Adrenal gland (tissue), 5 donors: ENCODE results near the gene CGREF1.

Source experiments
- POLR2A ChIP-seq, 2 donors: fragments of 450-650 bp; IDR thresholded peaks; one replicate each; pipeline ENCODE4 v1.6.1; 2017; ENCODE audit warnings: antibody characterized with exemption in 2 of 2, mild to moderate bottlenecking in 2 of 2, moderate library complexity in 1 of 2
- TF ChIP-seq, protein P1 (sequence below), 6 experiments: fragments of 450-650 bp in 4 of 6; fragments of 200-600 bp in 2 of 6; sonication (generic) in 1 of 6; IDR thresholded peaks; 1 replicate in 5 of 6; 2 replicates in 1 of 6; pipeline versions ENCODE4 v1.5.1 to v1.8.0; 2016 to 2021; ENCODE audit warnings: antibody characterized with exemption in 6 of 6, mild to moderate bottlenecking in 2 of 6, moderate library complexity in 1 of 6
- donor health status: DM: no; HTN: no; CAD: no.

DNA sequence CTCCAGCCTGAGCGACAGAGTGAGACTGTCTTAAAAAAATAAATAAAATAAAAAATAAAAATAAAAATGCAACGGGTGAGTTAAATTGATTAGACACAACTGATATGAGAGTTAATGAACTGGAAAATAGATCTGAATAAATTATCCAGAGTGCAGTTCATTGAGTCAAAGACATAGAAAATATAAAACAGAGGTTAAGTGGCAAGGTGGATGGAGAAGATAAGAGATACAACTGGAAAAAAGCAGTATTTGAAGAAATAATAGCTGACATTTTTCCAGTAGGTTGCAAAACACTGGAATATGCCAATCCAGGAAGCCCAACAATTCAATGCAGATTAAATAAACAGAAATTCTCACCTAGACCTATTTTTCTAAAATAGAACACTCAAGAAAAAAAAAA lies 10.7 kb downstream of the CGREF1 start:
- TF ChIP-seq, protein P1, sequence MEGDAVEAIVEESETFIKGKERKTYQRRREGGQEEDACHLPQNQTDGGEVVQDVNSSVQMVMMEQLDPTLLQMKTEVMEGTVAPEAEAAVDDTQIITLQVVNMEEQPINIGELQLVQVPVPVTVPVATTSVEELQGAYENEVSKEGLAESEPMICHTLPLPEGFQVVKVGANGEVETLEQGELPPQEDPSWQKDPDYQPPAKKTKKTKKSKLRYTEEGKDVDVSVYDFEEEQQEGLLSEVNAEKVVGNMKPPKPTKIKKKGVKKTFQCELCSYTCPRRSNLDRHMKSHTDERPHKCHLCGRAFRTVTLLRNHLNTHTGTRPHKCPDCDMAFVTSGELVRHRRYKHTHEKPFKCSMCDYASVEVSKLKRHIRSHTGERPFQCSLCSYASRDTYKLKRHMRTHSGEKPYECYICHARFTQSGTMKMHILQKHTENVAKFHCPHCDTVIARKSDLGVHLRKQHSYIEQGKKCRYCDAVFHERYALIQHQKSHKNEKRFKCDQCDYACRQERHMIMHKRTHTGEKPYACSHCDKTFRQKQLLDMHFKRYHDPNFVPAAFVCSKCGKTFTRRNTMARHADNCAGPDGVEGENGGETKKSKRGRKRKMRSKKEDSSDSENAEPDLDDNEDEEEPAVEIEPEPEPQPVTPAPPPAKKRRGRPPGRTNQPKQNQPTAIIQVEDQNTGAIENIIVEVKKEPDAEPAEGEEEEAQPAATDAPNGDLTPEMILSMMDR (IDR thresholded peaks at IDR 0.05), result no peak
- no peak for TF ChIP-seq POLR2A (IDR thresholded peaks at IDR 0.05)
